Neural cell (in vitro differentiated cells): ENCODE data around the gene MAB21L4. TPM values are rescaled to one million over a fixed set of nuclear protein-coding genes. Genes with fewer than 3 reads are reported as not detected.

Source experiments
- H2AFZ ChIP-seq: fragments of 200-600, 300-800 bp; sonication (generic), shearing (Covaris generic); 2 replicates; pipeline ENCODE4 v1.6.0; 2014; ENCODE audit warnings: low read depth, mild to moderate bottlenecking, antibody characterized with exemption, low read length, moderate library complexity
- H3F3A ChIP-seq: fragments of 200-600 bp; shearing (Covaris generic); 2 replicates; pipeline ENCODE4 v1.6.1; 2016; ENCODE audit warnings: mild to moderate bottlenecking, moderate library complexity, mixed read lengths, antibody characterized with exemption, low read length; ENCODE audit not compliant: insufficient read depth, poor library complexity, severe bottlenecking
- H3K27ac ChIP-seq: fragments of 200-600, 300-800 bp; sonication (generic), shearing (Covaris generic); 2 replicates; pipeline ENCODE4 v1.5.1; 2014; ENCODE audit warnings: mild to moderate bottlenecking, low read length, moderate library complexity
- H3K27me3 ChIP-seq: fragments of 300-800, 200-600 bp; sonication (generic), shearing (Covaris generic); 2 replicates; pipeline ENCODE4 v1.6.0; 2014; ENCODE audit warnings: mild to moderate bottlenecking, low read depth, low read length, moderate library complexity; ENCODE audit not compliant: insufficient read depth
- H3K36me3 ChIP-seq: fragments of 300-800, 200-600 bp; sonication (generic), shearing (Covaris generic); 2 replicates; pipeline ENCODE4 v1.5.1; 2014; ENCODE audit warnings: mild to moderate bottlenecking, antibody characterized with exemption, low read length, moderate library complexity; ENCODE audit not compliant: insufficient read depth
- H3K4me2 ChIP-seq: fragments of 300-800, 200-600 bp; sonication (generic), shearing (Covaris generic); 2 replicates; pipeline ENCODE4 v1.6.0; 2014; ENCODE audit warnings: mild to moderate bottlenecking, low read length
- H3K4me3 ChIP-seq: fragments of 300-800, 200-600 bp; sonication (generic), shearing (Covaris generic); 2 replicates; pipeline ENCODE4 v1.5.1; 2014; ENCODE audit warnings: mild to moderate bottlenecking, low read length, moderate library complexity
- H3K79me2 ChIP-seq: fragments of 200-600 bp; shearing (Covaris generic); replicated peaks from 2 replicates; pipeline ENCODE4 v1.6.0; 2014; ENCODE audit warnings: mild to moderate bottlenecking, low read length, moderate library complexity; ENCODE audit not compliant: insufficient read depth
- H3K9ac ChIP-seq: fragments of 300-800, 200-600 bp; sonication (generic), shearing (Covaris generic); 2 replicates; pipeline ENCODE4 v1.6.1; 2016; ENCODE audit warnings: mild to moderate bottlenecking, low read length, mixed read lengths
- H3K9me2 ChIP-seq: fragments of 200-600 bp; shearing (Covaris generic); 2 replicates; pipeline ENCODE4 v1.6.1; 2016; ENCODE audit warnings: mild to moderate bottlenecking, low read length, mixed read lengths; ENCODE audit not compliant: insufficient read depth
- H3K9me3 ChIP-seq: fragments of 200-600, 300-800 bp; sonication (generic), shearing (Covaris generic); 2 replicates; pipeline ENCODE4 v1.6.1; 2016; ENCODE audit warnings: mild to moderate bottlenecking, mixed run types, low read length, moderate library complexity, mixed read lengths
- H4K20me1 ChIP-seq: fragments of 200-600 bp; shearing (Covaris generic); 2 replicates; pipeline ENCODE4 v1.6.1; 2016; ENCODE audit warnings: mild to moderate bottlenecking, mixed run types; ENCODE audit not compliant: insufficient read depth
- CTCF ChIP-seq: fragments of 450-650 bp; IDR thresholded peaks from 2 replicates; pipeline ENCODE4 v1.5.1; 2014; ENCODE audit warnings: antibody characterized with exemption, mild to moderate bottlenecking, moderate library complexity; ENCODE audit not compliant: poor library complexity, severe bottlenecking
- EP300 ChIP-seq: fragments of 450-650 bp; conservative IDR thresholded peaks from 2 replicates; pipeline ENCODE4 v1.6.1; 2014; ENCODE audit warnings: antibody characterized with exemption, mild to moderate bottlenecking, moderate library complexity; ENCODE audit not compliant: poor library complexity, severe bottlenecking
- EZH2 ChIP-seq: fragments of 200-600, 300-800 bp; shearing (Covaris generic), sonication (generic); IDR thresholded peaks from 2 replicates; pipeline ENCODE4 v1.6.1; 2014; ENCODE audit warnings: antibody characterized with exemption, low read length, borderline replicate concordance, mild to moderate bottlenecking; ENCODE audit not compliant: insufficient read depth, poor library complexity, severe bottlenecking
- MXI1 ChIP-seq: fragments of 450-650 bp; conservative IDR thresholded peaks from 2 replicates; pipeline ENCODE4 v1.6.1; 2014; ENCODE audit warnings: antibody characterized with exemption, mild to moderate bottlenecking; ENCODE audit not compliant: poor library complexity, severe bottlenecking
- POLR2AphosphoS5 ChIP-seq: IDR thresholded peaks from 2 replicates; pipeline ENCODE4 v1.6.1; 2012
- RAD21 ChIP-seq: fragments of 450-650 bp; conservative IDR thresholded peaks from 2 replicates; pipeline ENCODE4 v1.6.1; 2014; ENCODE audit warnings: antibody characterized with exemption, mild to moderate bottlenecking, moderate library complexity
- REST ChIP-seq: IDR thresholded peaks from 2 replicates; pipeline ENCODE4 v1.6.1; 2012; ENCODE audit warnings: borderline replicate concordance
- SMC3 ChIP-seq: fragments of 450-650 bp; conservative IDR thresholded peaks from 2 replicates; pipeline ENCODE4 v1.6.1; 2014; ENCODE audit warnings: antibody characterized with exemption, mild to moderate bottlenecking, moderate library complexity; ENCODE audit not compliant: poor library complexity
- TAF1 ChIP-seq: IDR thresholded peaks from 2 replicates; pipeline ENCODE4 v1.6.1; 2012; ENCODE audit warnings: low read depth
- polyA plus RNA-seq: library from polyadenylated mRNA; depleted of rRNA; stranded (reverse); fragments of >200 nt; gene quantifications from 2 replicates; pipeline ENCODE4 v1.2.3, GENCODE V29; 2014

Gene MAB21L4
- polyA plus RNA-seq, 1 donor from 2014 or later, result not detected

GRCh38 chr2:240931319-240931949 lies 35.5 kb upstream of the MAB21L4 start:
- Histone ChIP-seq H3K9me2 (no peaks in the 10 kb centered on the region), H3K79me2 (no peaks in the 10 kb centered on the region), H3K27me3 (no peaks in the 10 kb centered on the region), H3K4me2 (no peak overlapping the region), H3K9me3 (peaks cover 2% of the 10 kb centered on the region), H3K27ac (no peak overlapping the region), H3K36me3 (no peaks in the 10 kb centered on the region), H3F3A (no peaks in the 10 kb centered on the region), H4K20me1 (no peaks in the 10 kb centered on the region), H2AFZ (no peak overlapping the region), H3K4me3 (no peak overlapping the region), H3K9ac (no peak overlapping the region)
- TF ChIP-seq RAD21 (no peak), REST (no peak), SMC3 (no peak), POLR2AphosphoS5 (no peak), TAF1 (no peak)

- H3K9me3 ChIP-seq, result no peaks in the 10 kb centered on the region
- H3K9ac ChIP-seq, result no peak overlapping the region
- H3K36me3 ChIP-seq, result no peaks in the 10 kb centered on the region
- no peaks in the 10 kb centered on the region for H3K9me2 ChIP-seq
- TF ChIP-seq EP300 (no peak), REST (no peak), RAD21 (no peak), CTCF (no peak), TAF1 (no peak), EZH2 (no peak), MXI1 (no peak), POLR2AphosphoS5 (no peak), SMC3 (no peak)
- H3K4me2 ChIP-seq, result no peak overlapping the region
- no peak overlapping the region for H3K4me3 ChIP-seq
- no peak overlapping the region for H2AFZ ChIP-seq
- H4K20me1 ChIP-seq, result no peaks in the 10 kb centered on the region
- H3K79me2 ChIP-seq, result no peaks in the 10 kb centered on the region
- no peaks in the 10 kb centered on the region for H3F3A ChIP-seq
- H3K27me3 ChIP-seq, result no peaks in the 10 kb centered on the region
- no peak overlapping the region for H3K27ac ChIP-seq
Measured at GRCh38 chr2:240930631-240931318, 34.8 kb upstream of the MAB21L4 start.
